NCI-H526 treated with DMSO at 0.1 percent for 48 hours (cell line): Measurements from ENCODE around the gene SPINT2.
"Not testable (repeated sequence)": the region's sequence is repeated elsewhere in the genome, so short reads cannot be mapped to it uniquely, and the experiment has no call there.

Source experiments
- DNase-seq: peaks from one replicate; lab custom pipeline; 2025; lab: John Stamatoyannopoulos, UW

Gene SPINT2

GRCh38 chr19:38239816-38240215 is 24.6 kb upstream of the SPINT2 start:
- DNase-seq: no peak

GRCh38 chr19:38243279-38243673 is 21.1 kb upstream of the SPINT2 start:
- DNase-seq: no peak

GRCh38 chr19:38245826-38246498 is 18.4 kb upstream of the SPINT2 start:
- no peak for DNase-seq

GRCh38 chr19:38247126-38247525 is 17.2 kb upstream of the SPINT2 start:
- DNase-seq: no peak

- no peak for DNase-seq
Measured at GRCh38 chr19:38247734-38248268, 16.6 kb upstream of the SPINT2 start.

GRCh38 chr19:38248421-38248820 is 16.0 kb upstream of the SPINT2 start:
- no peak for DNase-seq

- DNase-seq: no peak
Measured at GRCh38 chr19:38250428-38250820, 13.9 kb upstream of the SPINT2 start.

GRCh38 chr19:38250821-38251563 is 13.4 kb upstream of the SPINT2 start:
- no peak for DNase-seq

GRCh38 chr19:38251564-38252051 is 12.8 kb upstream of the SPINT2 start:
- no peak for DNase-seq

GRCh38 chr19:38252385-38252784 is 12.0 kb upstream of the SPINT2 start:
- DNase-seq: no peak

GRCh38 chr19:38252941-38253691 is 11.3 kb upstream of the SPINT2 start:
- DNase-seq: no peak

- no peak for DNase-seq
Measured at GRCh38 chr19:38253788-38254187, 10.6 kb upstream of the SPINT2 start.

GRCh38 chr19:38255383-38256014 is 8.9 kb upstream of the SPINT2 start:
- DNase-seq: no peak

- DNase-seq: not testable (repeated sequence)
Measured at GRCh38 chr19:38261942-38262341, 2.4 kb upstream of the SPINT2 start.

GRCh38 chr19:38262585-38263268 is 1.6 kb upstream of the SPINT2 start:
- DNase-seq: no peak

GRCh38 chr19:38263689-38264485 is 486 bp upstream of the SPINT2 start:
- DNase-seq: peak; percentile 92

GRCh38 chr19:38265213-38265861 is 964 bp downstream of the SPINT2 start:
- no peak for DNase-seq

- DNase-seq: no peak
Measured at GRCh38 chr19:38265921-38266429, 1.6 kb downstream of the SPINT2 start.

GRCh38 chr19:38266981-38267597 is 2.7 kb downstream of the SPINT2 start:
- no peak for DNase-seq
